GM12874 (cell line): ENCODE data around the gene UBAP1L.

Experiments
- TF ChIP-seq, protein P1 (sequence below): IDR thresholded peaks from 2 replicates; pipeline ENCODE4 v1.5.1; 2011; ENCODE audit warnings: low read depth, mild to moderate bottlenecking, control low read depth, low read length, moderate library complexity; ENCODE audit not compliant: insufficient read depth

UBAP1L gene

DNA sequence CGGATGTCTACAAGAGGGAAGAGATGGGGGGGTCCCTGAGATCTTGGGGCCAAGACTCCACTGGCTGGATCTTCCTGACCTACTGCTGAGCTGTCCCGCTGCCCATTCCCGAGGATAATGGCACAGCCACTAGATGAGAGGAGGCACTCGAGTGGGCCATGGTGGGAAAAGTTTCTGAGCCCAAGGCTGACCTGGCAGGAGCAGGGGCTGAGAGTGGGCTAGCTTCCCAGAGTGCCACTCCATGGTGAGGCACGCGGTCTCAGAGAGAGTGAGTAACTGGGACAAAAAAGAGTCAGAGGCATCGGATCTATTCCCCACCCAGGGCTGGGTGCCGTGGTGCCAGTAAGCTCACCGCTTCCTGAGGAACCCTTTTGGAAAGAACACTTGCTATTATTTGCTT, 58.9 kb downstream of the UBAP1L start:
- TF ChIP-seq, protein P1, sequence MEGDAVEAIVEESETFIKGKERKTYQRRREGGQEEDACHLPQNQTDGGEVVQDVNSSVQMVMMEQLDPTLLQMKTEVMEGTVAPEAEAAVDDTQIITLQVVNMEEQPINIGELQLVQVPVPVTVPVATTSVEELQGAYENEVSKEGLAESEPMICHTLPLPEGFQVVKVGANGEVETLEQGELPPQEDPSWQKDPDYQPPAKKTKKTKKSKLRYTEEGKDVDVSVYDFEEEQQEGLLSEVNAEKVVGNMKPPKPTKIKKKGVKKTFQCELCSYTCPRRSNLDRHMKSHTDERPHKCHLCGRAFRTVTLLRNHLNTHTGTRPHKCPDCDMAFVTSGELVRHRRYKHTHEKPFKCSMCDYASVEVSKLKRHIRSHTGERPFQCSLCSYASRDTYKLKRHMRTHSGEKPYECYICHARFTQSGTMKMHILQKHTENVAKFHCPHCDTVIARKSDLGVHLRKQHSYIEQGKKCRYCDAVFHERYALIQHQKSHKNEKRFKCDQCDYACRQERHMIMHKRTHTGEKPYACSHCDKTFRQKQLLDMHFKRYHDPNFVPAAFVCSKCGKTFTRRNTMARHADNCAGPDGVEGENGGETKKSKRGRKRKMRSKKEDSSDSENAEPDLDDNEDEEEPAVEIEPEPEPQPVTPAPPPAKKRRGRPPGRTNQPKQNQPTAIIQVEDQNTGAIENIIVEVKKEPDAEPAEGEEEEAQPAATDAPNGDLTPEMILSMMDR: no peak

DNA sequence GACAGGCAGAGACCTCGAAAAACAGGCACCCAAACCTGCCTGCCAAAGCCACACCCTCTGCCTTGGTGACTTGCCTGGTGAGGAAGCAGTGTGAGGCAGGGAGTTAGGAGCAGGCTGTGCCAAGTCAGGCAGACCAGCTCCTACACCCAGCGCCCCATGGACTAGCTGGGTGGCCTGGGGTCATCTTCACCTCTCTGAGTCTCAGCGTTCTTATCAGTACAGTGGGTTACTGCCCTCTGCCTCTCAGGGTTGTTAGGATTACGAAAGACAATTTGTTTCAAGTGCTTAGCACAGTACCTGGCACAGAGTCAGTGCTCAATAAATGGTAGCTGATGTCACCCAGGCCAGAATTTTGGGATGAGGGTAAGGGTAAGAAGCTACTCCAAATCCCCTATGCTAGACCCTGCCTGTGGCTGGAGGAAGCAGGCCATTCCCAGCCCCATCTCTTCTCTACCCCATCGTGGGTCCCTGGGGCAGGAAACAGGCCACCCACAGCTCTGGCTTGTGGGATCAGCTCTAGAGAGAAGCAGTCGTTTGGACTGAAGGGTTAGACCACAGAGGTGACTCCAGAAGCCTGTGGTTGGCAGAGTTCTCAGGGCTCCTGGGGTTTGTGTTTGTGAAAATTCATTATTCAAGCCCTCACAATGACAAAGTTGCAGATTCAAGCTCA, 59.7 kb downstream of the UBAP1L start:
- TF ChIP-seq, protein P1: no peak

DNA sequence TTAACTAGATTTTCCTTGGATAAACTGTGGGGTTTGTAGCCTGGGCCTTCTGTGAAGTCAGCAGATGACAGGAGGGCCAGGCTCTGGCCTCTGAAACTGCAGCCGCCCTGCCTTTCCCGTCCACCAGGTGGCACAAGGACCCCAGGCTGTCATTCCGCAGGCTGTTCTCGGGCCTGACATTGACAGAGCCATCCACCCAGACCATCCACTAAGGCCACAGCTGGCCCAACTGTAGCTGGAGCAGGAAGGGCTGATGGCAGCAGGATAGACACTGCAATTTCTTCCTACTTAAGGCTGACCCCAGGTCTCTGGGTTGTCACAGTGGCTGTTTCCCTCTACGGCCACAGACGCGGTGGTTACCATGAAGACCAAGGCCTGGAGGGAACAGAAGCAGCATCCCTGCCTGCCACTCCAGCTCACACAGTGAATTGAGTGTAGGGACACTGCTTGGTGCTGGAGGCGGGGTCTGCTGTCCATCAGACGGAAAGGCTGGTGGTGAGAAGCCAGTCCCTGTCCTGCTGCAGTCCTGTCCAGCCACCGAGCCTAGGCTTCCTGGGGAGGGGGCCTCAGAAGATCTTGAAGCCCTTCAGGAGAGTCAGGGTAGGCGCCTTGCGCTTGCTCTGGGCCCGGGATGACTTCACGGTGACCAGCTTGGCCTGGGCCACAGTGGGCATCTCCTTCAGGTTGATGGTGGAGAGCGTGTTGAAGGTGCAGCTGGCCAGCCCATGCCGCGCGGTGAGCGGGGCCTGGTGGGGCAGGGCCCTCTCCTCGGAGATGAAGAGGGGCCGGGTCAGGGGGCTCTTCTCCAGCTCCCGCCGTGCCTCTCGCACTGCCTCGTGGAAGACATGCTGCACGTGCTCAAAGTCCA, 60.4 kb downstream of the UBAP1L start:
- TF ChIP-seq, protein P1: peak; percentile 90

DNA sequence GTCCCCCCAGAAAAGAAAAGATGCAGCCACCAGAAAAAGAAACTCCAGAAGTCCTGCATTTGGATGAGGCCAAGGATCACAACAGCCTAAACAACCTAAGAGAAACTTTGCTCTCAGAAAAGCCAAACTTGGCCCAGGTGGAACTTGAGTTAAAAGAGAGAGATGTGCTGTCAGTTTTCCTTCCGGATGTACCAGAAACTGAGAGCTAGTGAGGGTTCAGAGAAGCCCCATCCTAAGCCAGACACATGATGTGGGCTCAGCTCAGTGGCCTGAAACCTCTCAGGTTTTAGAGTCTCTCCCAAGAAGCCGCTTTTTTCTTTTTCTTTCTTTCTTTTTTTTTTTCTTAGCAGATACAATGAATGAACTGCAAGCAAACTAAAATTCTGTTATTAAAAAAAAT, 62.0 kb downstream of the UBAP1L start:
- TF ChIP-seq, protein P1: no peak

DNA sequence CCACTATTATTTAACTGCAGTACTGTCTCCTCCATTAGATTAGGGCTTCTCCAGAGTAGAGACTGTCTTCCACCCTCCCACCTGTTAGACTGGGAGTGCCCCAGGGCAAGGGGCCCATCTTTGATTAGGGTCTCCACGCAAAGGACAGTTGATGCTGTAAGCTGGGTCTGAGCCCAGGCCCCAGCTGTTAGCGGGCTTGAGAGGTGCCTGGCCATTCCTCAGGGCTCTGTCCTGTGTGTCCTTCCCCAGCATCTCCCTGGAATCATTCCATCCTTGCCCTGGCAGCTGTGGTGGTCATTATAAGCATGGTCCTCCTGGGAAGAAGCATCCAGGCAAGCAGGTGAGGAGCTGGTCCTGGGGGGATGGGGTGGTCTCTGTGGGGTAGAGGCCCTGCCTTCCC, 63.7 kb downstream of the UBAP1L start:
- TF ChIP-seq, protein P1: no peak

DNA sequence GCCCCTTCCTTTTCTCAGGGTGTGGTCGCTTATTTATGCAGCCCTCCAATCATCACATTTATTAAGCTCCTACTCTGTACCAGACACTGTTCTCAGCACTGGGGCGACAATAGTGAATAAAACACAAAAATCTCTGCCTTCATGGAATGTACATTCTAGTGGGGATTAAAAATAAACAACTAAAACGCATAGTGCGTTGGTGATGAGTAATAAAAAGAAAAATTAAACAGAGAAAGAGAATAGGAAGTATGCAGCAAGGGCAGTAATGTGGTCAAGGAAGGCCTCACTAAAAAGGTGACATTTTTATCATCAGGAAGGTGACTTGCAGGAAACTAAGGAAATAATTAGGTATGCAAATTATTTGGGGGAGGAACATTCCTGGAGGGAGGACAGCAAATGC, 64.7 kb downstream of the UBAP1L start:
- TF ChIP-seq, protein P1: no peak

DNA sequence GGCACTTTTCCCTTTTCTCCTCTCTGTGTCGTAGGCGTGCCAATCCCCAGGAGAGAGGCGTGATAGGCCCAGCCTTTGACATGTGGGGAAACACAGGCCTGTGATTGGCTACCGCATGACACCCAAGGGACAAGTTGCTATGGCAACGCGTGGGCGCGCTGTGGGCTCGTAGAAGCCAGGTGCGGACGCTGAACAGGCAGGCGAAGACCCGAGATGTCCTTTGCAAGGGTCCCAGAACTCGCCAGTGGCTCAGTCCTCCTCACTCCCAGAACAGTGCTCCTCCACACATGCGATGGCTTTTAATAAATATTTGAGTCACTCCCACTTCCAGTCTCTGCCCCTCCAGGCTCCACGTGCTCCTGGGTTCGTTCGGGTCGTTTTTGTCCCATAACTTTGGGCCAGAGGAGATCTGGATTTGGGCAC, 65.6 kb downstream of the UBAP1L start:
- TF ChIP-seq, protein P1: no peak
